K562 (cell line): ENCODE measurements around the gene TREH.

Experiments used
- EZH2 ChIP-seq: IDR thresholded peaks from 2 replicates; pipeline ENCODE4 v1.6.1; 2012; ENCODE audit warnings: low read depth, mild to moderate bottlenecking, inconsistent platforms, low read length, borderline replicate concordance
- POLR2A ChIP-seq: fragments of 450-650 bp; conservative IDR thresholded peaks from 2 replicates; pipeline ENCODE4 v1.6.1; 2016
- TF ChIP-seq, protein P1 (sequence below), 3 experiments: IDR thresholded peaks in 2 of 3; conservative IDR thresholded peaks in 1 of 3; 2 replicates each; pipeline ENCODE4 v1.5.1; 2011 to 2012; ENCODE audit warnings: low read length in 3 of 3, mild to moderate bottlenecking in 3 of 3, control low read depth in 2 of 3, improper control_type of control experiment in 1 of 3, inconsistent platforms in 1 of 3, low read depth in 1 of 3, mixed read lengths in 1 of 3, moderate library complexity in 1 of 3; ENCODE audit not compliant: insufficient read depth in 2 of 3

DNA sequence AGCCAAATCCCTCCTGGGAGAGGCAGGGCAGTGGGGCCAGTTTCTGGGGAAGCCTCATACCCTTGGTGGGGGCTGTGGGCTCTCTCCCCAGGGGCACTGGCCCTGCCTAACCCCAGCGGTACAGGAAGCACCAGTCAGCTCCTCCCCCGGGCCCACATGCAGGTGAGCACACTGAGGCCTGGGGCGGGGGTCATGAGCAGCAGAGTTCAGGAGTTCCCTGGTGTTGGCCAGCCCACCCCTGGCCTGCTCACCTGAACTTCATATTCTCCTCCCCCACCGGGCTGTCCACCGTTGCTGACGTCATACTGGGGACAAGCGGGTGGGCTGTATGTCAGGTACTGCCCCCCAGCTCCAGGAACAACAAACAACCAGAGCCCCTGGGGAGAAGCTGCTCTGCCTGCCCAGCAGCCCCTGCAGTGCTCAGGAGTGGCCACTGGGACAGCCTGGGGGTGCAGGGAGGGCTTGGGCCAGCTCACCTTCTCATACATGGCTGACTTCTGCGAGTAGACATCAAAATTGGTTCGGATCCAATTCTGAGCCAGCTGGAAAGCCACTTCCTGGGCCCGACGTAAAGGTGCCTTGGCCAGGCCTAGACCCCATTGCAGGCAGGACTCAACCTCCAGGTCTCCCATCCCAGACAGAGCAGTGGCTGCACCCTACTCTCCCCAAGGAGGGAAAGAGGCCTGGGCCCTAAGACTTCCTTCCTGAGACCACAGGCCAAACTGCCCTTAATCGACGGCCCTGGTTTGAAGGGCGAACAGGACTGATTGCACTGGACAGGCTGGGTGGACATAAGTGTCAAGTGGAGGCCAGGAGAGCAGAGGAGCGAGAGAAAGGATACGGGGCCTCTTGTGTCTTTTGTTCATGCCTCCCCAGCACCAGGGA, 20.8 kb downstream of the TREH start:
- TF ChIP-seq POLR2A (peak; percentile 17; the same call in 1 of the 2 replicates), EZH2 (no peak)
- TF ChIP-seq, protein P1, sequence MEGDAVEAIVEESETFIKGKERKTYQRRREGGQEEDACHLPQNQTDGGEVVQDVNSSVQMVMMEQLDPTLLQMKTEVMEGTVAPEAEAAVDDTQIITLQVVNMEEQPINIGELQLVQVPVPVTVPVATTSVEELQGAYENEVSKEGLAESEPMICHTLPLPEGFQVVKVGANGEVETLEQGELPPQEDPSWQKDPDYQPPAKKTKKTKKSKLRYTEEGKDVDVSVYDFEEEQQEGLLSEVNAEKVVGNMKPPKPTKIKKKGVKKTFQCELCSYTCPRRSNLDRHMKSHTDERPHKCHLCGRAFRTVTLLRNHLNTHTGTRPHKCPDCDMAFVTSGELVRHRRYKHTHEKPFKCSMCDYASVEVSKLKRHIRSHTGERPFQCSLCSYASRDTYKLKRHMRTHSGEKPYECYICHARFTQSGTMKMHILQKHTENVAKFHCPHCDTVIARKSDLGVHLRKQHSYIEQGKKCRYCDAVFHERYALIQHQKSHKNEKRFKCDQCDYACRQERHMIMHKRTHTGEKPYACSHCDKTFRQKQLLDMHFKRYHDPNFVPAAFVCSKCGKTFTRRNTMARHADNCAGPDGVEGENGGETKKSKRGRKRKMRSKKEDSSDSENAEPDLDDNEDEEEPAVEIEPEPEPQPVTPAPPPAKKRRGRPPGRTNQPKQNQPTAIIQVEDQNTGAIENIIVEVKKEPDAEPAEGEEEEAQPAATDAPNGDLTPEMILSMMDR (IDR thresholded peaks at IDR 0.05 in 2 of 3, conservative IDR thresholded peaks at IDR 0.05 in 1 of 3; ENCODE audit: insufficient read depth in 2 of 3, low read depth in 1 of 3, low read length in 3 of 3), result peak; percentile 12 to 42 (median 20); a peak in 2 of 6 replicates
